IMR-90 (cell line): ENCODE data around the gene TRMT10C. TPM values are rescaled to one million over a fixed set of nuclear protein-coding genes. Genes with fewer than 3 reads are reported as not detected.

Experiments
- ATAC-seq: fragments of 200-7000 bp; cut with Tn5 transposase; 2 replicates; pipeline ENCODE4 v1.9.1; 2020; ENCODE audit warnings: low read depth, mild to moderate bottlenecking, moderate library complexity
- BruUV-seq: library from RNA; stranded (reverse); fragments of 400-500 nt; replicated peaks from 2 replicates; lab custom pipeline; 2021; lab: Mats Ljungman, UMichigan
- CTCF ChIA-PET: fragments of 300-600 bp; formaldehyde crosslinking; extraction: SDS; loops from one replicate; lab custom pipeline; 2021; ENCODE audit warnings: antibody characterized with exemption; lab: Yijun Ruan, JAX
- POLR2A ChIA-PET: fragments of 300-600 bp; sonication (Branson Sonifier 250); formaldehyde crosslinking; loops from one replicate; lab custom pipeline; 2022; ENCODE audit warnings: antibody characterized with exemption; ENCODE audit not compliant: unreplicated experiment; lab: Charles Lee
- DNase-seq: peaks from one replicate; pipeline ENCODE4 v3.0.0; 2013
- H2AFZ ChIP-seq: replicated peaks from 2 replicates; pipeline ENCODE3; 2013; ENCODE audit warnings: low read length, mild to moderate bottlenecking; ENCODE audit not compliant: poor library complexity
- H2AK5ac ChIP-seq: 2 replicates; pipeline ENCODE4 v1.6.1; 2013; ENCODE audit warnings: low read depth, low read length, inconsistent platforms
- H2AK9ac ChIP-seq: replicated peaks from 2 replicates; pipeline ENCODE3; 2013; ENCODE audit warnings: mild to moderate bottlenecking, low read depth, low read length, moderate library complexity; ENCODE audit not compliant: poor library complexity
- H2BK120ac ChIP-seq: 2 replicates; pipeline ENCODE4 v1.6.1; 2013; ENCODE audit warnings: low read depth, low read length, inconsistent platforms
- H2BK15ac ChIP-seq: 3 replicates; pipeline ENCODE4 v1.6.1; 2013; ENCODE audit warnings: low read depth, low read length, inconsistent platforms
- H2BK20ac ChIP-seq: 2 replicates; pipeline ENCODE4 v1.6.1; 2013; ENCODE audit warnings: low read depth, mild to moderate bottlenecking, inconsistent platforms, low read length, moderate library complexity
- H2BK5ac ChIP-seq: 2 replicates; pipeline ENCODE4 v1.6.1; 2013; ENCODE audit warnings: mild to moderate bottlenecking, low read depth, low read length, inconsistent platforms; ENCODE audit not compliant: poor library complexity, severe bottlenecking
- H3K14ac ChIP-seq: replicated peaks from 2 replicates; pipeline ENCODE4 v1.6.1; 2013; ENCODE audit warnings: low read depth, low read length, inconsistent platforms
- H3K18ac ChIP-seq: 2 replicates; pipeline ENCODE4 v1.6.1; 2013; ENCODE audit warnings: low read depth, low read length, control low read depth
- H3K23ac ChIP-seq: 2 replicates; pipeline ENCODE4 v1.6.1; 2013; ENCODE audit warnings: low read depth, low read length, inconsistent platforms
- H3K27ac ChIP-seq: 2 replicates; pipeline ENCODE4 v1.5.1; 2013; ENCODE audit warnings: mild to moderate bottlenecking, control low read depth, low read length; ENCODE audit not compliant: insufficient read depth
- H3K27me3 ChIP-seq: 2 replicates; pipeline ENCODE4 v1.6.1; 2013; ENCODE audit warnings: low read length; ENCODE audit not compliant: control insufficient read depth, insufficient read depth
- H3K36me3 ChIP-seq: 2 replicates; pipeline ENCODE4 v1.6.1; 2013; ENCODE audit warnings: low read length, mixed read lengths; ENCODE audit not compliant: control insufficient read depth, insufficient read depth
- H3K4ac ChIP-seq: 2 replicates; pipeline ENCODE4 v1.6.1; 2013; ENCODE audit warnings: low read depth, low read length, inconsistent platforms
- H3K4me1 ChIP-seq: 2 replicates; pipeline ENCODE4 v1.6.1; 2013; ENCODE audit warnings: low read length, mixed read lengths; ENCODE audit not compliant: control insufficient read depth, insufficient read depth
- H3K4me2 ChIP-seq: 2 replicates; pipeline ENCODE4 v1.6.1; 2013; ENCODE audit warnings: low read depth, mild to moderate bottlenecking, control low read depth, low read length, moderate library complexity
- H3K4me3 ChIP-seq: 2 replicates; pipeline ENCODE4 v1.5.1; 2013; ENCODE audit warnings: low read depth, mild to moderate bottlenecking, control low read depth, low read length, moderate library complexity; ENCODE audit not compliant: insufficient read depth
- H3K56ac ChIP-seq: 2 replicates; pipeline ENCODE4 v1.6.1; 2013; ENCODE audit warnings: low read length, inconsistent platforms; ENCODE audit not compliant: insufficient read depth; ENCODE audit errors: extremely low read depth
- H3K79me1 ChIP-seq, 2 experiments: 2 replicates each; pipeline ENCODE4 v1.6.1; 2013; ENCODE audit warnings: low read length in 2 of 2, inconsistent platforms in 1 of 2, low read depth in 1 of 2
- H3K9ac ChIP-seq: 2 replicates; pipeline ENCODE4 v1.6.1; 2013; ENCODE audit warnings: low read depth, low read length, control low read depth
- H3K9me1 ChIP-seq: 2 replicates; pipeline ENCODE4 v1.6.1; 2013; ENCODE audit warnings: low read length, inconsistent platforms; ENCODE audit not compliant: insufficient read depth
- H3K9me3 ChIP-seq: 2 replicates; pipeline ENCODE4 v1.6.1; 2013; ENCODE audit warnings: low read length; ENCODE audit not compliant: control insufficient read depth, insufficient read depth
- H4K20me1 ChIP-seq: 2 replicates; pipeline ENCODE4 v1.6.1; 2013; ENCODE audit warnings: low read length, inconsistent platforms; ENCODE audit not compliant: insufficient read depth
- H4K5ac ChIP-seq: 2 replicates; pipeline ENCODE4 v1.6.1; 2013; ENCODE audit warnings: mild to moderate bottlenecking, low read depth, low read length, control low read depth
- H4K8ac ChIP-seq, 2 experiments: 2 replicates each; pipeline ENCODE4 v1.6.1; 2013; ENCODE audit warnings: low read depth in 2 of 2, low read length in 2 of 2, control low read depth in 1 of 2, inconsistent platforms in 1 of 2
- H4K91ac ChIP-seq: 2 replicates; pipeline ENCODE4 v1.6.1; 2013; ENCODE audit warnings: low read depth, low read length, inconsistent platforms; ENCODE audit not compliant: insufficient read depth
- CTCF ChIP-seq: conservative IDR thresholded peaks from 2 replicates; pipeline ENCODE4 v1.5.1; 2012; ENCODE audit warnings: mild to moderate bottlenecking, low read depth, low read length, improper control_type of control experiment
- FOS ChIP-seq: fragments of 150-350 bp; IDR thresholded peaks from 2 replicates; pipeline ENCODE4 v1.6.1; 2016; ENCODE audit warnings: low read depth, low read length
- MXI1 ChIP-seq: IDR thresholded peaks from 2 replicates; pipeline ENCODE4 v1.6.1; 2012; ENCODE audit warnings: low read depth, mild to moderate bottlenecking, low read length, moderate library complexity, borderline replicate concordance
- RAD21 ChIP-seq: IDR thresholded peaks from 2 replicates; pipeline ENCODE4 v1.6.1; 2012; ENCODE audit warnings: low read length, improper control_type of control experiment
- WGBS, 2 experiments: methylation state at CpG; one replicate each; pipeline versions ENCODE4 v1.1.5 to v1.1.7; 2013; ENCODE audit warnings: missing lambda C conversion rate in 2 of 2; ENCODE audit not compliant: insufficient read length in 1 of 2; ENCODE audit errors: extremely low coverage in 2 of 2; 5-methylcytosine and 5-hydroxymethylcytosine counted together
- dilution Hi-C: fragments of 300-500 bp; cut with HindIII; formaldehyde crosslinking; loops from one replicate; pipeline ENCODE4 v1.14.3; 2018; ENCODE audit warnings: low sequenced_read_pairs; ENCODE audit not compliant: unreplicated experiment
- in situ Hi-C: fragments of 300-500 bp; cut with MboI; formaldehyde crosslinking; loops from 3 replicates; pipeline ENCODE4 v1.14.3; 2019; ENCODE audit warnings: low sequenced_read_pairs, inconsistent platforms, mixed read lengths
- intact Hi-C: fragments of 100-400 bp; cut with micrococcal nuclease; formaldehyde crosslinking; loops from 2 replicates; pipeline ENCODE4 v1.10.0; 2022
- polyA plus RNA-seq, 3 experiments: library from polyadenylated mRNA; depleted of rRNA; stranded (reverse); fragments of >200 nt; gene quantifications; 2 replicates each; pipeline ENCODE4 v1.2.3, GENCODE V29; 2012; ENCODE audit warnings: low replicate concordance in 1 of 3
- total RNA-seq: library from RNA; depleted of rRNA; stranded (reverse); fragments of >200 nt; gene quantifications from 2 replicates; pipeline ENCODE4 v1.2.3, GENCODE V29; 2012

Gene TRMT10C
- total and polyA plus RNA-seq, 2 of the 4 experiments (the other 2 are of a cell fraction) = 13.6 to 17.0 TPM

- peak overlapping the region; percentile 52 for H2BK120ac ChIP-seq
- peak; percentile 48 for ATAC-seq
- H3K4me1 ChIP-seq = no peaks in the 10 kb centered on the region
- peak overlapping the region; percentile 74 to 94 for H4K8ac ChIP-seq
- H3K79me1 ChIP-seq = peaks cover 2 to 13% of the 10 kb centered on the region in 2 experiments; a peak in 3 of 4 replicates
- peak overlapping the region; percentile 79 for H4K91ac ChIP-seq
- dilution Hi-C loops = no loop called here
- peak overlapping the region; percentile 91 for H2AK5ac ChIP-seq
- peak overlapping the region; percentile 92 for H3K27ac ChIP-seq
- no peak overlapping the region for H2BK20ac ChIP-seq
- H3K9me1 ChIP-seq = no peaks in the 10 kb centered on the region
- intact Hi-C loops = loop anchor here (5.0 kb wide), 2 partner anchors 63 to 78 kb away; no protein-coding TSS in a partner anchor
- peak overlapping the region; percentile 98 for H2AK9ac ChIP-seq
- H2BK5ac ChIP-seq = peak overlapping the region; percentile 91
- DNase-seq = peak; percentile 62
- 0% methylated on average over 4 of the region's 41 CpGs; no CpG with 5 or more reads in 1 of the 2 experiments for WGBS, 2 experiments
- CTCF ChIA-PET = interaction anchor here (0.8 to 1.3 kb wide), 3 partner anchors 10 to 66 kb away, joined by 3 to 5 read pairs (median 3); no protein-coding TSS in a partner anchor
- no peaks in the 10 kb centered on the region for H3K9me3 ChIP-seq
- peak overlapping the region; percentile 96 for H3K14ac ChIP-seq
- H4K20me1 ChIP-seq = peaks cover 22% of the 10 kb centered on the region
- in situ Hi-C loops = no loop called here
- 0 out of 3 replicates have a peak overlapping the region, but pooled peaks have one; percentile 14 for H2BK15ac ChIP-seq
- H3K9ac ChIP-seq = peak overlapping the region; percentile 97
- H3K56ac ChIP-seq = peak overlapping the region; percentile 91
- peak overlapping the region; percentile 44 for H3K18ac ChIP-seq
- H3K23ac ChIP-seq = peak overlapping the region; percentile 96
- H3K4me3 ChIP-seq = peak overlapping the region; percentile 75
- H3K27me3 ChIP-seq = no peaks in the 10 kb centered on the region
- peak overlapping the region; percentile 92 for H3K4ac ChIP-seq
- BruUV-seq = no TSS peak
- H3K4me2 ChIP-seq = peak overlapping the region; percentile 81
- peak overlapping the region; percentile 51 for H4K5ac ChIP-seq
- POLR2A ChIA-PET = interaction anchor here (0.5 to 0.6 kb wide), 2 partner anchors 17 to 18 kb away, joined by 4 to 8 read pairs; no protein-coding TSS in a partner anchor
- TF ChIP-seq RAD21 (no peak), FOS (no peak), CTCF (no peak), MXI1 (no peak)
- peaks cover 4% of the 10 kb centered on the region for H3K36me3 ChIP-seq
- peak overlapping the region; percentile 94 for H2AFZ ChIP-seq
Measured at GRCh38 chr3:101574388-101575112, 12.9 kb downstream of the TRMT10C start.
